ENCODE data around the gene SMPX.

SMPX gene

GRCh38 chrX:21744721-21745120 lies 13.2 kb downstream of the SMPX start:
- in situ Hi-C loops (cut with MboI; ENCODE audit: low sequenced_read_pairs): no loop called here

- in situ Hi-C loops (cut with MboI; ENCODE audit: low sequenced_read_pairs): no loop called here
Observed at GRCh38 chrX:21744060-21744459, 13.9 kb downstream of the SMPX start.

DNA sequence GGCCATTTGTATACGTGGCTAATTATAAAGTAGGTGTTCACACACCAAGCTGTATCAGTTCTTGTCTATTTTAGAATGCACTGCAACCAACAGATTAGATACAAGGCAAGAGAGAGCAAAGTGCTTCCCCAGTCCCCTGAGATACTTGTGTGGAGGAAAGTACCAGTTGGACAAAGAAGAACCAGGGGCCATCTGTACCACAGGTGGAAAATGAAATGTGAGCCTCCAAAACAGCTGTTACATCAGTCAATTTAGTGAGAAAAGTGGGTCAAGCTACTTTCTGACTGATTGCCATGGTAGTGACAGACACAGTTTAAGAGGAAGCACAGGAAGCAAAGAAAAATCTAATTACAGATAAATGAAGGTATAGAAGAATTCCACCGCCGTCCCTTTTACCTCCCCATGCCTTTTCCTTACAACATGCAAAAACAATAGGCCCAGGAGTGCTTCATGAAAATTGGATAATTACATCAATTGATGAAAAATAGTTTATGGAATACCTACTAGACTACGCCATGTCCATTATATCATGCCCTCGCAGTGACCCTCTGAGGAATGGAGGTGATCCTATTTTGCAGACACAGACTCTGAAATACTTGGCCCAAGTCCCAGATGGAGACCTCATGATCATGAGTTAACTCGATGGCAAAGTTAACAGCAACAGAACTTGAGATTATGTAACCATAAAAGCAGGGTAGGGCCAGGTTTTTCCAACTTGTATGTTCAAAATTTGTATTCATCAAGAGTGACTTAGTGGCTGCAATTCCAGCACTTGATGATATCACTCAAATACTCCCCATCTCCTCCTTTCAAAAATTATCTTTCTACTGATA lies 15.8 kb downstream of the SMPX start:
- in situ Hi-C loops (cut with MboI; ENCODE audit: low sequenced_read_pairs): no loop called here

DNA sequence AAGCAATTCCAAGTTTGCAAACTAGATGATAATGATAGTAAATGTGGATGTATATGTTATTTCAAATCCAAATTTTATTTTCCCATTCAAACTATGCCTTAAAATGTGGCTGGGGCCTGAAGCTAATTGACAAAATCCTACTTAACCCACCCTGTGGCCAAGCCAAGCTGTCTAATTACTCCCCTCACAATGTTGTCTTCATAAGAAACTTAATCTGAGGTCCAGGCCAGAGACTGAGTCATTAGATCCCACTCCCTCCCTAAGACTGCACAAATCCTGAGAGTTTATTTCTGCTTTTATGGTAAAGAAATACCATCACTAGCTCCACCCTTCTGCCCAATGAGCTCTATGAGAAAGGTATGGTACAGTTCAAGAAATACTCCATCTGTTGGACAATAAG lies 16.6 kb downstream of the SMPX start:
- in situ Hi-C loops (cut with MboI; ENCODE audit: low sequenced_read_pairs): no loop called here

DNA sequence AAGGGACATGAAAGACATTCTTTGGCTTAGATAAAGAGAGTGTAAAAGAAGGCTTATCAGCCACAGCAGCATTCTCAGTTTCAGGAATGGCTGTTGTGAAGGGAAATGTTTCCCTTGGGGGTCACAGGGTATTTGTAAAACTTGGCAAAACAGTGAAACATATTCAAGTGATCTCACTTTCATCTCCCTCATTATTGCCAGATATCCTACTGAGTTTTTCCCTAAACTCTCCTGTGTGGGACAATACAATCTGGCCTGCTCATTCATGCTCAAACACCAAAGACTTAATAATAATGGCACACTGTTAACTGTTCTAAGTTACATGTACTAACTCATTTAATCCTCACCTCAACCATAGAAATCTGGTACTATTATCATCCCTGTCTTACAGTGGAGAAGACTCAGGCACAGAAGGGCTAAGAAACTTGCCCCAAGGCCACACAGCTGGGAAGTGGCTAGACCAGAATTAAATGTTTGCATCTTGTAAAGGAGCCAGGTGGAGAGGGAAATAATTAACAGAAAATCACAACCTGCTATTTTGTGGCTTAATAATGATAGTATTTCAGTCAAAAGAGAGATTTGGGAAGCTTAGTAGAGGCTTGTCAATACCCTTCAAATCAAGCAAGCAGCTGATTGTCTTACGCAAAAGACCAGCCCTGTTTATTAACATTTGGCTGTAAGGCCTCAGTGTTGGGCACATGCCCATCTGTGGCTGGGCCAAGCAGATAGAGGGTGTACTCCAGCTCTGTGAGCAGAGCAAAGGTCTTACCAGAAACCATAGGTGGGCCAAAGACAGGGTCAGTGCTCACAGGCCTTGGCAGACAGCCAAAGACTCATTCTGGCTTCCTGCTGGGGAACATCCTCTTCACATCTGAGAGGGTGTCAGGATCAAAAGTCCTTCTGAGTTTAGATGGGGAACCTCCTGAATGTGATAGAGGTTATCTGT lies 17.3 kb downstream of the SMPX start:
- in situ Hi-C loops (cut with MboI; ENCODE audit: low sequenced_read_pairs): no loop called here

- in situ Hi-C loops (cut with MboI; ENCODE audit: low sequenced_read_pairs): no loop called here
Observed at GRCh38 chrX:21738950-21739287, 19.0 kb downstream of the SMPX start.

DNA sequence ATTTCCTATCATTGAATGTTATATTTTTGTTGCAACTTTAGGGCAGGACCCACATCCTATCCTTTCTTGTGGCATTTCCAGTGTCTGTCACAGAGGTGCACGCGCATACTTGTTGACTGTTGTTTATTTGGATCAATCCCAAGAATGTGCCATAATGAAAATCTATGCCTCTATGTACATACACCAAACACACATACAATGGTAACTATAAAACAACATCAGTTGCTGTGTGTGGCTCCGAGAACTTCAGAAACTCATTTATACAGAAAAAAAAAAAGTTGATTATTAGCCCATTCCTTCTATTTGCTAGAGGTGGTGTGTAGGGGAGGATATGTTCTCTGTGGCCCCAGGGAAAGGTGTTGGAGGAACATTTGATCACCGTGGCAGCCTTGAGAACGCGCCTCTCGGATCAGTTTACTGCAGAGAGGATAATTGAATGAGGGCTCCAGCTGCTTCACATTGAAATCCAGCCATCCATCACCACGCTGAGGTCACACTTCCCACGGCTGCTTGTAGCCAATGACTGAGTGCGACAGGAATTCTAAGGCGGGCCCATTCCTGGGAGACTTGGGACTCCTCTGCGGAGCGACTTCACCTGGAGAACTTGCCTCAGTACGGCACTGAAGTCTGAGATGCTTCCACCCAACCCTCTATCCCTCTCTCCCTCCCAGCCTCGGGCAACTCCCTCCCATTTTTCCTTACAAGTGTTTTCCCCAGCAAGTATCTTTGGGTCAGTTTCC lies 19.5 kb downstream of the SMPX start:
- in situ Hi-C loops (cut with MboI; ENCODE audit: low sequenced_read_pairs): no loop called here

DNA sequence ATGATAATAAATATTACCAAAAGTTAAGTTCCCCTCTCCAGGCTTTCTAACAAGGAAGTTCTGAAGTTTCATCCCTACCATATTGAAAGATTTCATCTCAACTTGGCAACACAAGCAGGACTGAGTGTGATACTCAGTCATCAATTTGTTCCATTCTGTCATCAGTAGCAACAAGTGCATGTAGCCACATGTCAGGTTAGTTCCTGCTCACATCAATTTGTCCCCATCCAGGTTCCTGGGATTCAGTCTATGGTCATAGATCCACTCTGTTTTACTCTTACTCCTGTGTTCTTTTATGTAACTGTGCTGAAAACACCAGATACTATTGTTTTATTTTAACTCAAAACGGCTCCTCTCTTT lies 22.2 kb downstream of the SMPX start:
- in situ Hi-C loops (cut with MboI; ENCODE audit: low sequenced_read_pairs): no loop called here

DNA sequence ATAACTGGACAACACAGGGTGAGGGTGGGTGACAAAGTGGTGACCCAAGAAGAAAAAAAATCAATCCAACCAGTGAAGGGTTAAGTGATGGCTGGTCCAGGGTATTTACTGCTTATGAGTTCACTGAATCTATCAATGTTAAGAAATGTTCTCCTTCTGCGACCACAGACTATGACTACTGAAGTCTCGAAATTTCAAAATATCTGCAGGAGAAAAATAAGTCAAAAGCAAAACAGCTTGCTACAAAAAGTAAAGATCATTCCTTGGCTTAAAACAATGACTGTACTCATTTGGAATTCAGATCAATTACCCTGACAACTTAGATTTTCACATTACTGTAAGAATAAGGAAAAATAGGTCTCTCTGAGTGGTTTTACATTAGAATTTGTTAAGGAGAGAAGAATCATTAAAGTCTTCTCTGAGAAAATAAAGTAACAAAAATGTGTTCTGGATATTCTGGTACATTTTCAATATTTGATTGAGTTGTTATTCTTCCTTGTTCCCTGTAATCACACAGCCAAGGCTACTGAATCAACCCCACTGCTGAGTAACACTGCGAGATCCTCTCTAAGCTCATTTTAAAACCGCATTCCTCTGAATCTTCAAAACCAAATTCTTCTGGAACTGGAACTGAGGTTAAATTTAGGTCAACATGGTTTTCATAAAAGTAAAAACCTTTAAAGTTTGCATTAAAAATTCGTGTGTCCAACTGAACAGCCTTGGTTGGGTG lies 22.7 kb downstream of the SMPX start:
- in situ Hi-C loops (cut with MboI; ENCODE audit: low sequenced_read_pairs): no loop called here

- in situ Hi-C loops (cut with MboI; ENCODE audit: low sequenced_read_pairs): no loop called here
Observed at GRCh38 chrX:21734175-21734574, 23.7 kb downstream of the SMPX start.

DNA sequence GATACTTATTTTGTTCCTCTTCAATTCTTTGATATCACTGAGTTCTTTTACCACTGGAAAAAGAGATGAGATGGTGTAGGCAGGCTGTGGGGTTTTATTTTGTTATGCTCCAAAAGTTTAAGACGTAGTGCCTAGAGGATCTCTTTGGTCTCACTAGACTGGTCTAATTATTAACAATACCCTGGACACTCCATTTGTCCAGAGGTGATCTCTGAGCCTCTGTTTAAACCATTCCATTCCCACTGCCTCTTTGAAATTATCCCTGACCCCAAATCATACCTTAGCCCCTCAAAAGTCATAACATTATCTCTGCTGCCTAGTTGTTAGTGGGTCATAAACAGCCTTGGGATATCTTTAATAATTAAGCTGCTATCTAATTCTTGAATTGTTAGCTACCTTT lies 24.2 kb downstream of the SMPX start:
- in situ Hi-C loops (cut with MboI; ENCODE audit: low sequenced_read_pairs): no loop called here

GRCh38 chrX:21730026-21730425 lies 27.9 kb downstream of the SMPX start:
- in situ Hi-C loops (cut with MboI; ENCODE audit: low sequenced_read_pairs): no loop called here

GRCh38 chrX:21728276-21728968 lies 29.5 kb downstream of the SMPX start:
- in situ Hi-C loops (cut with MboI; ENCODE audit: low sequenced_read_pairs): no loop called here

DNA sequence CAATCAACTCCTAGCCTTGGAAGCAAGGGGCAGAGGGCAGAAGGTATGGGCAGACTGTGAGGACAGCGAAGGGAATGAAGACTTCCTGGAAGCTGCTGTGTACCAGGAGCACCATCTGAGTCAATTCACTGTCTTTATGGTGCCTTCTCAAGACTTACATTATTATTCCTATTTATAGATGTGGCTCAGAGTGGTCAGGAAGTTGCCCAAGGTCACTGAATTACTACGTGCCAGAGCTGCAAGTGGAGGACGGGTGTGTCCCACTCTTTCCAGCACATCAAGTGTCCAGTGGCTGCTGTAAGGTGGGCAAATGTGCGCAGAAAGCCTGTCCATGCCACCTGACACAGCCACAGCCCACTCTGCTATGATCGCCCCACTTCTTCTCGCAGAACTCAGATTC lies 32.0 kb downstream of the SMPX start:
- in situ Hi-C loops (cut with MboI; ENCODE audit: low sequenced_read_pairs): no loop called here

- in situ Hi-C loops (cut with MboI; ENCODE audit: low sequenced_read_pairs): no loop called here
Observed at GRCh38 chrX:21725496-21725895, 32.4 kb downstream of the SMPX start.

GRCh38 chrX:21723814-21724213 lies 34.1 kb downstream of the SMPX start:
- in situ Hi-C loops (cut with MboI; ENCODE audit: low sequenced_read_pairs): no loop called here

DNA sequence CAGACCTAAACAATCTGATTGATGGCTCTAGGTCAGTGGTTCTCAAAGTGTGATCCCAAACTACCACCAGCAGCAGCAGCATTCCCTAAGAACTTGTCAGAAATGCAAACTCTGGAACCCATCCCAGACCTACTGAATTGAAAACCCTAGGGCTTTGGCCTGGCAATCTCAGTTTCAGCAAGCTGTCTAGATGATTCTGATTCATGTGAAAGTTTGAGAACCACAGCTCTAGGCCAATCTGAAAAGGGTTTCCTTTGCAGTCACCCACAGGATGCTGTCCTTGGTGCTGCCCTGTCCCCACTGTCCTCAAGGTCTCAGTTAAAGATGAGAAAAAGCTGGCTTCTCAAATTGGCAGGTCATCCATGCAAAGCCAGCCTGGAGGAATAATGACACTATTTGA lies 34.8 kb downstream of the SMPX start:
- in situ Hi-C loops (cut with MboI; ENCODE audit: low sequenced_read_pairs): no loop called here

DNA sequence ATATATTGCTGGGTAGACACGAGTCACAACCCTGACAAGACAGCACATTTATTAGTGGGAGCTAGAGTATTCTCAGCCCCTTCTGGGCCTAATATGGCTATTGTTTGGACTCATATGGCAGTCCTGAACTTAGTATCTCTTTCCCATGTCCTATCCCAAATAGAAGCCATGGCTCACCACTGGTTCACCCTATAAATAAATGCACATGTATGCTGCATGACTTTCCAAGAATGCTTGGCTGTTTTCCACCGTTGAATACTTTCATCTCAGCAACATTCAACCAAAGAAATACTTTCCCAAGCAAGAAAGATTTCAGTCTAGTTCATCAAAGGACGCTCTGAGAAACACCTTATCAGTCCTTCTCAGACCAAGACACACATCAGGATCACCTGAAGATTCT lies 36.7 kb downstream of the SMPX start:
- in situ Hi-C loops (cut with MboI; ENCODE audit: low sequenced_read_pairs): no loop called here

DNA sequence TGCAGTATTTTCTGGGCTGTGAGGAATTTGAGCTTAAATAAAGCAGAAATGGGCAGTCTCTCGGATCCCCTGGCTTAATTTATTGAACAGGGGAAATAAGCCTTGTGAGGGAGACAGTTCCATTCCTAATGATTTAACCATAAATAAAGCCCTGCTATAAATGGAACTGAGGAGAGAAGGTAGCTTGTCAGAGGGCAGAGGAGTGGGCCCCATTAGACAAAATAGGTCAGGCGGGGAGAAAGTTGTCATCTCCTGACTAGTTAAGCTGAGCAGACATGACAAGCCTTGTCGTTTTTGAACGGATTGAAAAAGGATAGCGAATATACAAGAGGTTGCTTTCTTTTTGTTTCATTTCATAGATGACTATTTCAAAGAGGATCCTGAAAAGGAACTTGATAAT lies 39.3 kb downstream of the SMPX start:
- in situ Hi-C loops (cut with MboI; ENCODE audit: low sequenced_read_pairs): no loop called here

DNA sequence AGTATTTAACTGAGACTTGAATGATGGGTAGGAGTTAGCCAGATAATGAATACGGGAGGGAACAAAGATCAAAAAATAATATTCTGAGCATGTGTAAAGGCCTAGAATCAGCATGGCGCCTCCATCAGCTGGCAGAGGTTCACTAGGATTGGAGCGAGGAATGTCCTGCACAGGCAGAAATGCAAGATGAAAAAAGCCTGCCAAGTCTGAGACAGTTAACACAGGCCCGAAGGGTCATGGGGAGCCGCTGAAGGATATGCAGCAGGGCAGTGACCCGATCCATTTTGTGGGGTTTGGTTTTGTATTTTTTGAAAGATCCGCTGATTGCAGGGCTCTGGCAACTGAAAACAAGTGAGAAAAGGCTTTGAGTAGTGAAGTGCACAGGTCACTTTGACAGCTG lies 40.1 kb downstream of the SMPX start:
- in situ Hi-C loops (cut with MboI; ENCODE audit: low sequenced_read_pairs): no loop called here

Data from hTERT RPE-1 (cell line).